Subcutaneous adipose tissue (tissue), 4 donors: ENCODE data around the gene AKAP6. TPM values are rescaled to one million over a fixed set of nuclear protein-coding genes. Genes with fewer than 3 reads are reported as not detected.

Experiments
- CTCF ChIP-seq: fragments of 450-650 bp; IDR thresholded peaks from one replicate; pipeline ENCODE4 v1.5.1; 2016; ENCODE audit warnings: low read depth, mild to moderate bottlenecking, control low read depth, antibody characterized with exemption, moderate library complexity
- total RNA-seq, 4 donors: library from RNA; depleted of rRNA; stranded (reverse); fragments of >200 nt; gene quantifications; one replicate each; pipeline ENCODE4 v1.1.0, GENCODE V29; 2016

Gene AKAP6
- total RNA-seq, 4 donors from 2014 or later = 0.65 to 6.5 (median 1.2) TPM

- TF ChIP-seq CTCF = no peak
Observed at GRCh38 chr14:32571995-32572866, 243.1 kb downstream of the AKAP6 start.

GRCh38 chr14:32572867-32573150 lies 243.7 kb downstream of the AKAP6 start:
- TF ChIP-seq CTCF = no peak

- TF ChIP-seq CTCF = no peak
Observed at GRCh38 chr14:32574269-32574668, 245.2 kb downstream of the AKAP6 start.

GRCh38 chr14:32576088-32576795 lies 247.1 kb downstream of the AKAP6 start:
- TF ChIP-seq CTCF = no peak

- no peak for TF ChIP-seq CTCF
Observed at GRCh38 chr14:32576977-32577376, 247.9 kb downstream of the AKAP6 start.

- no peak for TF ChIP-seq CTCF
Observed at GRCh38 chr14:32578181-32578580, 249.1 kb downstream of the AKAP6 start.

- TF ChIP-seq CTCF = no peak
Observed at GRCh38 chr14:32584079-32584478, 255.0 kb downstream of the AKAP6 start.
